DND-41 (cell line): ENCODE results near the gene DCHS1.

Experiments used
- ATAC-seq: fragments of 200-7000 bp; cut with Tn5 transposase; 3 replicates; pipeline ENCODE4 v1.9.1; 2021; ENCODE audit warnings: low read depth; ENCODE audit not compliant: insufficient read depth
- DNase-seq: peaks from one replicate; pipeline ENCODE4 v3.0.0-alpha.2; 2020
- H2AFZ ChIP-seq: 2 replicates; pipeline ENCODE4 v1.6.0; 2012; ENCODE audit warnings: low read depth, low read length
- H3K27ac ChIP-seq: 2 replicates; pipeline ENCODE4 v1.5.1; 2012; ENCODE audit warnings: low read length, inconsistent platforms
- H3K27me3 ChIP-seq: fragments of 200-600 bp; sonication (generic); 2 replicates; pipeline ENCODE4 v1.6.0; 2012; ENCODE audit warnings: low read length, mild to moderate bottlenecking, inconsistent platforms; ENCODE audit not compliant: insufficient read depth, poor library complexity
- H3K36me3 ChIP-seq: 2 replicates; pipeline ENCODE4 v1.5.1; 2012; ENCODE audit warnings: low read length, inconsistent platforms; ENCODE audit not compliant: insufficient read depth
- H3K4me1 ChIP-seq: 2 replicates; pipeline ENCODE4 v1.5.1; 2012; ENCODE audit warnings: mild to moderate bottlenecking, low read length; ENCODE audit not compliant: insufficient read depth
- H3K4me2 ChIP-seq: 2 replicates; pipeline ENCODE4 v1.6.0; 2012; ENCODE audit warnings: mild to moderate bottlenecking, moderate library complexity, low read length, inconsistent platforms; ENCODE audit not compliant: insufficient read depth
- H3K4me3 ChIP-seq, 2 experiments: fragments of 200-600 bp in 1 of 2; shearing (Covaris generic) in 1 of 2; 2 replicates each; pipeline ENCODE4 v1.5.1; 2012 to 2016; ENCODE audit warnings: inconsistent platforms in 2 of 2, low read length in 2 of 2, mild to moderate bottlenecking in 2 of 2, low read depth in 1 of 2, moderate library complexity in 1 of 2
- H3K79me2 ChIP-seq: 2 replicates; pipeline ENCODE4 v1.6.0; 2012; ENCODE audit warnings: low read length, inconsistent platforms; ENCODE audit not compliant: insufficient read depth
- H3K9ac ChIP-seq: 2 replicates; pipeline ENCODE4 v1.6.0; 2012; ENCODE audit warnings: low read depth, mild to moderate bottlenecking, inconsistent platforms, low read length, moderate library complexity
- H3K9me3 ChIP-seq: 2 replicates; pipeline ENCODE4 v1.5.1; 2012; ENCODE audit warnings: low read length, moderate library complexity, mild to moderate bottlenecking, inconsistent platforms; ENCODE audit not compliant: insufficient read depth, severe bottlenecking
- H4K20me1 ChIP-seq: 2 replicates; pipeline ENCODE4 v1.6.0; 2012; ENCODE audit warnings: low read length; ENCODE audit not compliant: insufficient read depth
- EZH2 ChIP-seq: IDR thresholded peaks from 3 replicates; pipeline ENCODE4 v1.6.1; 2012; ENCODE audit warnings: borderline replicate concordance, low read depth, mild to moderate bottlenecking, moderate library complexity, low read length, inconsistent platforms; ENCODE audit not compliant: severe bottlenecking
- TF ChIP-seq, protein P1 (sequence below): IDR thresholded peaks from 2 replicates; pipeline ENCODE4 v1.5.1; 2012; ENCODE audit warnings: borderline replicate concordance, low read length, moderate library complexity, mild to moderate bottlenecking; ENCODE audit not compliant: poor library complexity, severe bottlenecking; ENCODE audit errors: extremely low read depth

The DCHS1 gene

DNA sequence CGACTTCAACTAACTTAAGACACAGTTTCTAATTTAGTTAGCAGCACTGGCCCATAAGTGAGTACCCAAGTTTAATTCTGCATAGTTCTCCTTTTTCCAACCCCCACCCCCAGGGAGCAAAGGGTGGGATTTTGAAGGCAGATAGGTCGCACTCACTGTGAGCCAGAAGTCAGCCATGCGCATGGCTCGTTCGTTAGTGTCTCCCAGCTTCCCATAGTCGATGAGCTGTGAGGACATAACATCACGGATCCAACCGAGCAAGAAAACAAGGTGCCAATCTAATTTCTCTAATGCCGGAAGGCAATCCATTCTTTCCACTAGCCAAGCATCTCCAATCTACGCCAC is 27.0 kb upstream of the DCHS1 start:
- Histone ChIP-seq H3K4me1 (peaks cover 24% of the 10 kb centered on the region), H4K20me1 (peaks cover 18% of the 10 kb centered on the region; the same call in 1 of the 2 replicates), H3K36me3 (peaks cover 30% of the 10 kb centered on the region), H3K9me3 (no peaks in the 10 kb centered on the region), H3K4me3 (peak overlapping the region; percentile 69 to 82), H3K9ac (peak overlapping the region; percentile 85), H3K4me2 (peak overlapping the region; percentile 79), H2AFZ (peak overlapping the region; percentile 76), H3K27ac (peak overlapping the region; percentile 87), H3K79me2 (peaks cover 31% of the 10 kb centered on the region), H3K27me3 (no peaks in the 10 kb centered on the region)
- ATAC-seq (peak; percentile 11), DNase-seq (peak; percentile 29)
- TF ChIP-seq, protein P1, sequence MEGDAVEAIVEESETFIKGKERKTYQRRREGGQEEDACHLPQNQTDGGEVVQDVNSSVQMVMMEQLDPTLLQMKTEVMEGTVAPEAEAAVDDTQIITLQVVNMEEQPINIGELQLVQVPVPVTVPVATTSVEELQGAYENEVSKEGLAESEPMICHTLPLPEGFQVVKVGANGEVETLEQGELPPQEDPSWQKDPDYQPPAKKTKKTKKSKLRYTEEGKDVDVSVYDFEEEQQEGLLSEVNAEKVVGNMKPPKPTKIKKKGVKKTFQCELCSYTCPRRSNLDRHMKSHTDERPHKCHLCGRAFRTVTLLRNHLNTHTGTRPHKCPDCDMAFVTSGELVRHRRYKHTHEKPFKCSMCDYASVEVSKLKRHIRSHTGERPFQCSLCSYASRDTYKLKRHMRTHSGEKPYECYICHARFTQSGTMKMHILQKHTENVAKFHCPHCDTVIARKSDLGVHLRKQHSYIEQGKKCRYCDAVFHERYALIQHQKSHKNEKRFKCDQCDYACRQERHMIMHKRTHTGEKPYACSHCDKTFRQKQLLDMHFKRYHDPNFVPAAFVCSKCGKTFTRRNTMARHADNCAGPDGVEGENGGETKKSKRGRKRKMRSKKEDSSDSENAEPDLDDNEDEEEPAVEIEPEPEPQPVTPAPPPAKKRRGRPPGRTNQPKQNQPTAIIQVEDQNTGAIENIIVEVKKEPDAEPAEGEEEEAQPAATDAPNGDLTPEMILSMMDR: no peak
- no peak for TF ChIP-seq EZH2

DNA sequence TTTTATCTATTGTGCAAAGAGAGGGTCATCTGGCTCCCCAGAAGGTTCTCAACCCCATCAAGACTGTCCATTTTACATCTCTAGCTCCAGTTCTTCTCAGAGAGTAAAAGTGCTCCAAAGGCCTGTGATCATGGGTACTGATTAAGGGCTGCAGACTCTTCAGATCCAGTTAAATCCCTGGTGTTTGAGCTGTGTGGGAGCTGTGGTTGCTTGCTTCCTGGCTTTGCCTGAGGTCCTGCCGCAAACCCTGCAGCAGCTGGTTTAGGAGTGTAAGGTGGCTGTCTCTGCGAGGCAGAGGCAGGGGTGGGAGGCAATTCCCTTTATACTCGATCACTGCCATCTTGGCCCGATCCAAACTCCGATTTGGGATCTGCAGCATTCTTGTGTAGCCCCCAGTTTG is 26.3 kb upstream of the DCHS1 start:
- Histone ChIP-seq H3K27me3 (no peaks in the 10 kb centered on the region), H3K9ac (peak overlapping the region; percentile 85), H2AFZ (no peak overlapping the region), H3K4me2 (peak overlapping the region; percentile 79), H3K79me2 (peaks cover 31% of the 10 kb centered on the region), H3K4me3 (peak overlapping the region; percentile 69 to 82), H3K4me1 (peaks cover 24% of the 10 kb centered on the region), H3K9me3 (no peaks in the 10 kb centered on the region), H3K36me3 (peaks cover 30% of the 10 kb centered on the region), H3K27ac (peak overlapping the region; percentile 87), H4K20me1 (peaks cover 18% of the 10 kb centered on the region; the same call in 1 of the 2 replicates)
- DNase-seq (peak; percentile 64), ATAC-seq (peak; percentile 44)
- TF ChIP-seq EZH2: no peak
- TF ChIP-seq, protein P1: no peak

DNA sequence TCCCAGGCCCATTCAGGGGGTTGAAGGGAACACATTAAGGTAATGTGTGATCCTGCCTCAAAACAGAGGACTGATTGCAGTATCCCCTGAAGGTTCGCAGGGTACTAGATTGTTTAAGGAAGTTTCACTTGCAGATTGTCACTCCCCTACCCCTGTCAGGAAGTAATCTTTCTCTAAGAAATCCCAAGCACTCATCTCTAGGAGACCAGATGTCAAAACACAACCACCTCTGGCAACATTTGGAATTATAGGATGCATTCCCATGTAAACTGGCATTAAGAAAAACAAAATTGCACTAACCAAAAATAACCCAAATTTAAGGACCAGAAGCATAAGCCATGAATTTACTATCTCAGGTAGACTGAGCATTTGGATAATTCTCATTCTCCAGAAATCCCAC is 25.9 kb upstream of the DCHS1 start:
- Histone ChIP-seq H3K27me3 (no peaks in the 10 kb centered on the region), H3K36me3 (peaks cover 30% of the 10 kb centered on the region), H3K4me1 (peaks cover 24% of the 10 kb centered on the region), H3K4me2 (peak overlapping the region; percentile 79), H4K20me1 (peaks cover 18% of the 10 kb centered on the region; the same call in 1 of the 2 replicates), H3K79me2 (peaks cover 31% of the 10 kb centered on the region), H3K9me3 (no peaks in the 10 kb centered on the region), H3K4me3 (peak overlapping the region in 1 of 2 experiments; percentile 69; a peak in 2 of 4 replicates), H3K27ac (peak overlapping the region; percentile 12; the same call in 1 of the 2 replicates), H2AFZ (no peak overlapping the region), H3K9ac (peak overlapping the region; percentile 85; the same call in 1 of the 2 replicates)
- DNase-seq: no peak
- no peak for ATAC-seq
- no peak for TF ChIP-seq EZH2
- TF ChIP-seq, protein P1: no peak
